H1 (cell line): Measurements from ENCODE around the gene CCDC91. TPM values are rescaled to one million over a fixed set of nuclear protein-coding genes. Genes with fewer than 3 reads are reported as not detected.

Experiments used
- EGR1 ChIP-seq: IDR thresholded peaks from 2 replicates; pipeline ENCODE4 v1.6.1; 2011; ENCODE audit warnings: low read depth, low read length, borderline replicate concordance
- FOSL1 ChIP-seq: IDR thresholded peaks from 2 replicates; pipeline ENCODE4 v1.6.1; 2011; ENCODE audit warnings: mild to moderate bottlenecking, low read depth, low read length, moderate library complexity; ENCODE audit not compliant: insufficient read depth
- GTF2F1 ChIP-seq: IDR thresholded peaks from 2 replicates; pipeline ENCODE4 v1.6.1; 2012; ENCODE audit warnings: low read depth, low read length, improper control_type of control experiment, borderline replicate concordance
- JUN ChIP-seq: IDR thresholded peaks from 2 replicates; pipeline ENCODE4 v1.6.1; 2011; ENCODE audit warnings: low read depth, mild to moderate bottlenecking, improper control_type of control experiment, low read length
- JUND ChIP-seq: IDR thresholded peaks from 2 replicates; pipeline ENCODE4 v1.6.1; 2011; ENCODE audit warnings: mild to moderate bottlenecking, improper control_type of control experiment, low read length
- NRF1 ChIP-seq: IDR thresholded peaks from 2 replicates; pipeline ENCODE4 v1.6.1; 2011; ENCODE audit warnings: mild to moderate bottlenecking, low read depth, low read length, improper control_type of control experiment
- RXRA ChIP-seq: IDR thresholded peaks from 2 replicates; pipeline ENCODE4 v1.6.1; 2011; ENCODE audit warnings: low read depth, mild to moderate bottlenecking, low read length, moderate library complexity; ENCODE audit not compliant: insufficient read depth
- SUZ12 ChIP-seq: fragments of 200-600 bp; sonication (generic); IDR thresholded peaks from 2 replicates; pipeline ENCODE4 v1.6.1; 2012; ENCODE audit warnings: mild to moderate bottlenecking, inconsistent platforms, low read length, moderate library complexity, mixed read lengths
- polyA plus RNA-seq, 7 experiments: library from polyadenylated mRNA; depleted of rRNA in 3 of 7; stranded (reverse) in 5 of 7; unstranded in 2 of 7; fragments of >200 nt in 5 of 7; fragments of 200-250 nt in 2 of 7; gene quantifications; 1 replicate in 5 of 7; 2 replicates in 1 of 7; 4 replicates in 1 of 7; pipeline versions ENCODE4 v1.2.1 to v1.2.3, GENCODE V29; 2011 to 2013; ENCODE audit warnings: missing spikeins in 2 of 7, mixed read lengths in 2 of 7
- total RNA-seq: library from RNA; stranded (reverse); fragmentation: NEBNext Ultra II Directional; extraction: Animal tissue kit (Norgen Biotek cat#: 25700); gene quantifications from 2 replicates; pipeline ENCODE4 v1.2.1, GENCODE V29; 2021
- TF ChIP-seq, protein P1 (sequence below): fragments of 300-600 bp; sonication (generic); IDR thresholded peaks from 2 replicates; pipeline ENCODE4 v1.7.1; 2012; ENCODE audit warnings: low read length, moderate library complexity, mild to moderate bottlenecking, inconsistent platforms; ENCODE audit not compliant: insufficient replicate concordance

The CCDC91 gene
- total and polyA plus RNA-seq, 2 of the 8 experiments (the other 6 are each of a cell fraction or from before 2014, with no cell fraction given), result 8.6 to 23.1 TPM

DNA sequence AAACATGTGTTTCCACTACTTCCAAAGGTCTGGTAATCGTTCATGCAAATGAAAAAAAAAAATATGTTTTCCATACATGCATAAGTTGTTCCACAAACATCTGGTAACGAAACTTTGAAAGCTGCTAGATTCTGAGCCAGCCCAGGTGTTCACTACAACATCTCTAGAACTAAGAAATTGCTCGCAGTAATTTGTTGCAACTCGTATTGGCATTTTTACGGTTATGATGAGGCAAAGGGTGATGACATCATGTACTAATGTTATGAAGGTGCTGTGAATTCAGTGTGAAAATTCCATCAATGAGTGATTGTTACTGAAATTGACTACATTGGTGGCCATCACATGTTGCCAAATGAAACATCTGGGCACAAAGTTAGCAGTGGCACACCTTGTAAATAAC is 31.9 kb upstream of the CCDC91 start (continued):
- TF ChIP-seq, protein P1, sequence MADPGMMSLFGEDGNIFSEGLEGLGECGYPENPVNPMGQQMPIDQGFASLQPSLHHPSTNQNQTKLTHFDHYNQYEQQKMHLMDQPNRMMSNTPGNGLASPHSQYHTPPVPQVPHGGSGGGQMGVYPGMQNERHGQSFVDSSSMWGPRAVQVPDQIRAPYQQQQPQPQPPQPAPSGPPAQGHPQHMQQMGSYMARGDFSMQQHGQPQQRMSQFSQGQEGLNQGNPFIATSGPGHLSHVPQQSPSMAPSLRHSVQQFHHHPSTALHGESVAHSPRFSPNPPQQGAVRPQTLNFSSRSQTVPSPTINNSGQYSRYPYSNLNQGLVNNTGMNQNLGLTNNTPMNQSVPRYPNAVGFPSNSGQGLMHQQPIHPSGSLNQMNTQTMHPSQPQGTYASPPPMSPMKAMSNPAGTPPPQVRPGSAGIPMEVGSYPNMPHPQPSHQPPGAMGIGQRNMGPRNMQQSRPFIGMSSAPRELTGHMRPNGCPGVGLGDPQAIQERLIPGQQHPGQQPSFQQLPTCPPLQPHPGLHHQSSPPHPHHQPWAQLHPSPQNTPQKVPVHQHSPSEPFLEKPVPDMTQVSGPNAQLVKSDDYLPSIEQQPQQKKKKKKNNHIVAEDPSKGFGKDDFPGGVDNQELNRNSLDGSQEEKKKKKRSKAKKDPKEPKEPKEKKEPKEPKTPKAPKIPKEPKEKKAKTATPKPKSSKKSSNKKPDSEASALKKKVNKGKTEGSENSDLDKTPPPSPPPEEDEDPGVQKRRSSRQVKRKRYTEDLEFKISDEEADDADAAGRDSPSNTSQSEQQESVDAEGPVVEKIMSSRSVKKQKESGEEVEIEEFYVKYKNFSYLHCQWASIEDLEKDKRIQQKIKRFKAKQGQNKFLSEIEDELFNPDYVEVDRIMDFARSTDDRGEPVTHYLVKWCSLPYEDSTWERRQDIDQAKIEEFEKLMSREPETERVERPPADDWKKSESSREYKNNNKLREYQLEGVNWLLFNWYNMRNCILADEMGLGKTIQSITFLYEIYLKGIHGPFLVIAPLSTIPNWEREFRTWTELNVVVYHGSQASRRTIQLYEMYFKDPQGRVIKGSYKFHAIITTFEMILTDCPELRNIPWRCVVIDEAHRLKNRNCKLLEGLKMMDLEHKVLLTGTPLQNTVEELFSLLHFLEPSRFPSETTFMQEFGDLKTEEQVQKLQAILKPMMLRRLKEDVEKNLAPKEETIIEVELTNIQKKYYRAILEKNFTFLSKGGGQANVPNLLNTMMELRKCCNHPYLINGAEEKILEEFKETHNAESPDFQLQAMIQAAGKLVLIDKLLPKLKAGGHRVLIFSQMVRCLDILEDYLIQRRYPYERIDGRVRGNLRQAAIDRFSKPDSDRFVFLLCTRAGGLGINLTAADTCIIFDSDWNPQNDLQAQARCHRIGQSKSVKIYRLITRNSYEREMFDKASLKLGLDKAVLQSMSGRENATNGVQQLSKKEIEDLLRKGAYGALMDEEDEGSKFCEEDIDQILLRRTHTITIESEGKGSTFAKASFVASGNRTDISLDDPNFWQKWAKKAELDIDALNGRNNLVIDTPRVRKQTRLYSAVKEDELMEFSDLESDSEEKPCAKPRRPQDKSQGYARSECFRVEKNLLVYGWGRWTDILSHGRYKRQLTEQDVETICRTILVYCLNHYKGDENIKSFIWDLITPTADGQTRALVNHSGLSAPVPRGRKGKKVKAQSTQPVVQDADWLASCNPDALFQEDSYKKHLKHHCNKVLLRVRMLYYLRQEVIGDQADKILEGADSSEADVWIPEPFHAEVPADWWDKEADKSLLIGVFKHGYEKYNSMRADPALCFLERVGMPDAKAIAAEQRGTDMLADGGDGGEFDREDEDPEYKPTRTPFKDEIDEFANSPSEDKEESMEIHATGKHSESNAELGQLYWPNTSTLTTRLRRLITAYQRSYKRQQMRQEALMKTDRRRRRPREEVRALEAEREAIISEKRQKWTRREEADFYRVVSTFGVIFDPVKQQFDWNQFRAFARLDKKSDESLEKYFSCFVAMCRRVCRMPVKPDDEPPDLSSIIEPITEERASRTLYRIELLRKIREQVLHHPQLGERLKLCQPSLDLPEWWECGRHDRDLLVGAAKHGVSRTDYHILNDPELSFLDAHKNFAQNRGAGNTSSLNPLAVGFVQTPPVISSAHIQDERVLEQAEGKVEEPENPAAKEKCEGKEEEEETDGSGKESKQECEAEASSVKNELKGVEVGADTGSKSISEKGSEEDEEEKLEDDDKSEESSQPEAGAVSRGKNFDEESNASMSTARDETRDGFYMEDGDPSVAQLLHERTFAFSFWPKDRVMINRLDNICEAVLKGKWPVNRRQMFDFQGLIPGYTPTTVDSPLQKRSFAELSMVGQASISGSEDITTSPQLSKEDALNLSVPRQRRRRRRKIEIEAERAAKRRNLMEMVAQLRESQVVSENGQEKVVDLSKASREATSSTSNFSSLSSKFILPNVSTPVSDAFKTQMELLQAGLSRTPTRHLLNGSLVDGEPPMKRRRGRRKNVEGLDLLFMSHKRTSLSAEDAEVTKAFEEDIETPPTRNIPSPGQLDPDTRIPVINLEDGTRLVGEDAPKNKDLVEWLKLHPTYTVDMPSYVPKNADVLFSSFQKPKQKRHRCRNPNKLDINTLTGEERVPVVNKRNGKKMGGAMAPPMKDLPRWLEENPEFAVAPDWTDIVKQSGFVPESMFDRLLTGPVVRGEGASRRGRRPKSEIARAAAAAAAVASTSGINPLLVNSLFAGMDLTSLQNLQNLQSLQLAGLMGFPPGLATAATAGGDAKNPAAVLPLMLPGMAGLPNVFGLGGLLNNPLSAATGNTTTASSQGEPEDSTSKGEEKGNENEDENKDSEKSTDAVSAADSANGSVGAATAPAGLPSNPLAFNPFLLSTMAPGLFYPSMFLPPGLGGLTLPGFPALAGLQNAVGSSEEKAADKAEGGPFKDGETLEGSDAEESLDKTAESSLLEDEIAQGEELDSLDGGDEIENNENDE, result no peak
- TF ChIP-seq NRF1, result no peak
- TF ChIP-seq JUND, result no peak
- no peak for TF ChIP-seq RXRA
- no peak for TF ChIP-seq GTF2F1
- TF ChIP-seq EGR1, result no peak
- TF ChIP-seq FOSL1, result no peak
- no peak for TF ChIP-seq JUN
- no peak for TF ChIP-seq SUZ12
